GM12878 (cell line): ENCODE measurements around the gene ACSL1.

Experiments
- BACH1 ChIP-seq: fragments of 450-650 bp; IDR thresholded peaks from 2 replicates; pipeline ENCODE4 v1.6.1; 2017; ENCODE audit warnings: mild to moderate bottlenecking, borderline replicate concordance
- BHLHE40 ChIP-seq, 2 experiments: fragments of 450-650 bp in 1 of 2; IDR thresholded peaks; 2 replicates each; pipeline ENCODE4 v1.6.1; 2011 to 2017; ENCODE audit warnings: low read depth in 2 of 2, borderline replicate concordance in 1 of 2, improper control_type of control experiment in 1 of 2, low read length in 1 of 2, mild to moderate bottlenecking in 1 of 2
- CTCF ChIP-seq, 3 experiments: IDR thresholded peaks in 2 of 3; conservative IDR thresholded peaks in 1 of 3; 2 replicates each; pipeline ENCODE4 v1.5.1; 2011; ENCODE audit warnings: low read depth in 3 of 3, low read length in 3 of 3, mild to moderate bottlenecking in 3 of 3, control low read depth in 2 of 3, moderate library complexity in 2 of 3, inconsistent platforms in 1 of 3, mixed read lengths in 1 of 3; ENCODE audit not compliant: control insufficient read depth in 2 of 3, insufficient read depth in 1 of 3; ENCODE audit errors: extremely low read depth in 1 of 3
- FOXK2 ChIP-seq: fragments of 450-650 bp; IDR thresholded peaks from 2 replicates; pipeline ENCODE4 v1.6.1; 2017; ENCODE audit warnings: mild to moderate bottlenecking, moderate library complexity
- SKIL ChIP-seq: fragments of 450-650 bp; IDR thresholded peaks from 2 replicates; pipeline ENCODE4 v1.6.1; 2017; ENCODE audit warnings: mild to moderate bottlenecking, low read depth, inconsistent platforms; ENCODE audit not compliant: poor library complexity, severe bottlenecking
- ZNF592 ChIP-seq: fragments of 450-650 bp; IDR thresholded peaks from 2 replicates; pipeline ENCODE4 v1.6.1; 2017; ENCODE audit warnings: mild to moderate bottlenecking, moderate library complexity

- no peak for TF ChIP-seq FOXK2
- no peak for TF ChIP-seq BACH1
- no peak for TF ChIP-seq CTCF (IDR thresholded peaks at IDR 0.05 in 2 of 3, conservative IDR thresholded peaks at IDR 0.05 in 1 of 3; ENCODE audit: control insufficient read depth in 2 of 3, extremely low read depth in 1 of 3, insufficient read depth in 1 of 3, low read depth in 3 of 3, low read length in 3 of 3)
- no peak for TF ChIP-seq SKIL
- TF ChIP-seq ZNF592, result no peak
- no peak for TF ChIP-seq BHLHE40 (IDR thresholded peaks at IDR 0.05; ENCODE audit: borderline replicate concordance in 1 of 2, low read depth in 2 of 2, low read length in 1 of 2)
Observed at GRCh38 chr4:184831153-184831552, 5.4 kb upstream of the ACSL1 start.
